ENCODE measurements around the gene A4GNT. TPM values are rescaled to one million over a fixed set of nuclear protein-coding genes. Genes with fewer than 3 reads are reported as not detected.

The A4GNT gene
- total and polyA plus RNA-seq, 2 of the 8 experiments (the other 6 are each of a cell fraction or from before 2014, with no cell fraction given), result not detected

DNA sequence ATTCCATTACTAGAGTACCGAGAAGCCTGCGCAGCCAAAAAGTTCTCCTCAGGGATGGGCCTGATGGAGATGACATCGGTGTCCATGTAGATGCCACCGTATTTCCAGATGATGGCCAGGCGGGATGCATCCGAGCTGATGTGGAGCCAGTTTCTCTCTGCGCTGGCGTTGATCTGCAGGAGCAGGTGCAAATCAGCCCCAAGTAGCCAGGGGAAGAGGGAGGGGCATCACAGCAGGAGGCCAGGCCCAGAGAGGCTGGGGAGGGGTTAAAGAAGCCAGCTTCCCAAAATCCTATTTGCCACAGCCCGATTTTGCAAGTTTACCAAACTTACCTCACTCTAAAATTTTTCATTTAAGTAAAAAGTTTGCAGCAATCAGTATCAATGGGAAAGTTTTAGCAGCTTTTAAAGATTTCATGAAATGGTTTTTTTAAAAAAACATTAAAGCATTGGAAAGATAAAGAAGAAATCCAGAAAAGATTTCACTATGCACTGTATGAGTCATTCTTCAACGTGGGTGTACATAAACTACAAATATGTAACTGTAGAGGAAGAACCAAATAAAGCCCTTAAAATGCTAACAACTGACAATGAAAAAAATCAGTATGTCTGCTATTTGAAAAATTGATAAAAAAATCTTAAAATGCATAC is 7.4 kb downstream of the A4GNT start:
- no peaks in the 10 kb centered on the region for H3K27me3 ChIP-seq (replicated peaks in 1 of 4; ENCODE audit: control insufficient read depth in 3 of 4, extremely low read depth in 1 of 4, insufficient read depth in 3 of 4, low read length in 3 of 4)
- H3K36me3 ChIP-seq (ENCODE audit: control insufficient read depth in 2 of 4, insufficient read depth in 4 of 4, low read length in 3 of 4), result no peaks in the 10 kb centered on the region
- 86% methylated on average over 10 of the region's 10 CpGs; no CpG with 5 or more reads in 1 of the 2 experiments for WGBS, 2 experiments (ENCODE audit: extremely low coverage in 1 of 2, insufficient coverage in 1 of 2, insufficient read length in 1 of 2, insufficient replicate concordance in 2 of 2, low coverage in 1 of 2, low lambda C conversion rate in 2 of 2, missing lambda C conversion rate in 1 of 2)
- FAIRE-seq, result no peak
- no peak overlapping the region for H3K18ac ChIP-seq (ENCODE audit: extremely low read depth, low read length)
- peaks cover 0 to 9% of the 10 kb centered on the region in 2 experiments; a peak in 1 of 4 replicates for H3K9me3 ChIP-seq (ENCODE audit: insufficient read depth in 2 of 2, low read depth in 1 of 2, low read length in 1 of 2)
- H3K27ac ChIP-seq (ENCODE audit: low read depth, low read length), result no peak overlapping the region
- no peak overlapping the region for H3K23ac ChIP-seq (ENCODE audit: insufficient read length)
- H3K4me1 ChIP-seq (replicated peaks in 1 of 4; ENCODE audit: control insufficient read depth in 3 of 4, insufficient read depth in 4 of 4, low read length in 3 of 4), result no peaks in the 10 kb centered on the region
- no peak overlapping the region for H2AFZ ChIP-seq (ENCODE audit: low read length)
- H3K23me2 ChIP-seq (ENCODE audit: low read depth, low read length), result no peaks in the 10 kb centered on the region
- CTCF ChIA-PET (ENCODE audit: partially characterized antibody), result interaction anchor here (0.9 to 1.3 kb wide), 6 partner anchors 8 to 72 kb away, joined by 3 to 4 read pairs (median 3); no protein-coding TSS in a partner anchor
- H2BK15ac ChIP-seq (ENCODE audit: low read length), result no peak overlapping the region
- no peak overlapping the region for H3K4ac ChIP-seq (replicated peaks; ENCODE audit: insufficient read length, low read depth, low read length)
- TF ChIP-seq RAD21 (IDR thresholded peaks at IDR 0.05 in 1 of 2, conservative IDR thresholded peaks at IDR 0.05 in 1 of 2; ENCODE audit: low read depth in 2 of 2, low read length in 2 of 2) (no peak), SIRT6 (IDR thresholded peaks at IDR 0.05; ENCODE audit: low read length) (no peak), TBP (IDR thresholded peaks at IDR 0.05; ENCODE audit: low read depth, low read length) (no peak), NANOG (IDR thresholded peaks at IDR 0.05; ENCODE audit: insufficient read depth, low read depth, low read length, poor library complexity, severe bottlenecking) (no peak), TCF12 (IDR thresholded peaks at IDR 0.05; ENCODE audit: low read depth, low read length) (no peak), SIN3A (conservative IDR thresholded peaks at IDR 0.05 in 1 of 2, IDR thresholded peaks at IDR 0.05 in 1 of 2; ENCODE audit: low read depth in 1 of 2, low read length in 2 of 2) (no peak), POLR2A (IDR thresholded peaks at IDR 0.05; ENCODE audit: control extremely low read depth in 1 of 2, low read depth in 2 of 2, low read length in 2 of 2) (no peak), CEBPB (IDR thresholded peaks at IDR 0.05; ENCODE audit: low read depth, low read length) (no peak)
- TF ChIP-seq, protein P1, sequence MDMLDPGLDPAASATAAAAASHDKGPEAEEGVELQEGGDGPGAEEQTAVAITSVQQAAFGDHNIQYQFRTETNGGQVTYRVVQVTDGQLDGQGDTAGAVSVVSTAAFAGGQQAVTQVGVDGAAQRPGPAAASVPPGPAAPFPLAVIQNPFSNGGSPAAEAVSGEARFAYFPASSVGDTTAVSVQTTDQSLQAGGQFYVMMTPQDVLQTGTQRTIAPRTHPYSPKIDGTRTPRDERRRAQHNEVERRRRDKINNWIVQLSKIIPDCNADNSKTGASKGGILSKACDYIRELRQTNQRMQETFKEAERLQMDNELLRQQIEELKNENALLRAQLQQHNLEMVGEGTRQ (IDR thresholded peaks at IDR 0.05; ENCODE audit: low read length), result no peak
- no peak overlapping the region for H3K4me2 ChIP-seq (ENCODE audit: insufficient read depth in 1 of 2, low read depth in 2 of 2, low read length in 2 of 2)
- no peaks in the 10 kb centered on the region for H3K79me2 ChIP-seq (ENCODE audit: control insufficient read depth in 1 of 2, insufficient read depth in 2 of 2, low read length in 2 of 2)
- no peak overlapping the region for H2BK12ac ChIP-seq (ENCODE audit: low read depth, low read length)
- no peak overlapping the region for H4K91ac ChIP-seq (replicated peaks; ENCODE audit: insufficient read length, low read length)
- H4K8ac ChIP-seq (ENCODE audit: extremely low read depth, insufficient read depth, low read length), result no peak overlapping the region
- H3K9ac ChIP-seq (replicated peaks in 1 of 4; ENCODE audit: extremely low read depth in 1 of 4, low read depth in 3 of 4, low read length in 3 of 4), result no peak overlapping the region
- no peak overlapping the region for H2BK20ac ChIP-seq (ENCODE audit: low read length)
- H2AK5ac ChIP-seq (ENCODE audit: low read depth, low read length), result no peak overlapping the region
- no peak overlapping the region for H2BK5ac ChIP-seq (ENCODE audit: low read depth, low read length)
- no peak overlapping the region for H2BK120ac ChIP-seq (replicated peaks; ENCODE audit: low read depth, low read length)
- no peak overlapping the region for H3K14ac ChIP-seq (ENCODE audit: insufficient read length)
- DNase-seq (ENCODE audit: low read depth in 1 of 2, low spot score in 2 of 2), result no peak
- H3K79me1 ChIP-seq (ENCODE audit: low read depth, low read length), result no peaks in the 10 kb centered on the region
- POLR2A ChIA-PET (ENCODE audit: partially characterized antibody), result interaction anchor here (0.6 to 1.3 kb wide), 2 partner anchors 9 to 63 kb away, joined by 3 read pairs; partner anchors contain the start of gene DZIP1L
- H3K4me3 ChIP-seq (ENCODE audit: extremely low read depth in 1 of 4, insufficient read depth in 2 of 4, low read depth in 3 of 4, low read length in 4 of 4), result no peak overlapping the region
- no peak overlapping the region for H3K56ac ChIP-seq (replicated peaks; ENCODE audit: insufficient read length, low read depth, low read length)
- no peak overlapping the region for H4K5ac ChIP-seq (ENCODE audit: insufficient read length, low read depth, low read length)
- H4K20me1 ChIP-seq (replicated peaks in 1 of 2; ENCODE audit: control insufficient read depth in 1 of 2, insufficient read depth in 2 of 2, low read length in 2 of 2), result no peaks in the 10 kb centered on the region

Measured in H1 (cell line).